IPS DF 4.7 (cell line): ENCODE measurements around the gene ARHGAP19.

Experiments
- DNase-seq: peaks from one replicate; pipeline ENCODE4 v3.0.0-alpha.2; 2013; ENCODE audit warnings: low spot score; ENCODE audit errors: extremely low read depth

Gene ARHGAP19

GRCh38 chr10:97229322-97230015 lies 63.0 kb downstream of the ARHGAP19 start:
- DNase-seq, result no peak

GRCh38 chr10:97228775-97229157 lies 63.7 kb downstream of the ARHGAP19 start:
- no peak for DNase-seq

- no peak for DNase-seq
Observed at GRCh38 chr10:97228130-97228774, 64.2 kb downstream of the ARHGAP19 start.

- DNase-seq, result no peak
Observed at GRCh38 chr10:97226398-97226797, 66.0 kb downstream of the ARHGAP19 start.

- no peak for DNase-seq
Observed at GRCh38 chr10:97224483-97225435, 67.7 kb downstream of the ARHGAP19 start.

- peak; percentile 41 for DNase-seq
Observed at GRCh38 chr10:97222326-97222961, 70.0 kb downstream of the ARHGAP19 start.

- DNase-seq, result no peak
Observed at GRCh38 chr10:97220355-97220754, 72.1 kb downstream of the ARHGAP19 start.

- no peak for DNase-seq
Observed at GRCh38 chr10:97217299-97217698, 75.1 kb downstream of the ARHGAP19 start.

GRCh38 chr10:97215619-97216260 lies 76.7 kb downstream of the ARHGAP19 start:
- DNase-seq, result no peak

- DNase-seq, result no peak
Observed at GRCh38 chr10:97213431-97213830, 79.0 kb downstream of the ARHGAP19 start.

- DNase-seq, result no peak
Observed at GRCh38 chr10:97211229-97211628, 81.2 kb downstream of the ARHGAP19 start.

- peak; percentile 80 for DNase-seq
Observed at GRCh38 chr10:97210543-97210960, 81.9 kb downstream of the ARHGAP19 start.

GRCh38 chr10:97207756-97208346 lies 84.6 kb downstream of the ARHGAP19 start:
- no peak for DNase-seq

GRCh38 chr10:97207131-97207530 lies 85.3 kb downstream of the ARHGAP19 start:
- no peak for DNase-seq

- no peak for DNase-seq
Observed at GRCh38 chr10:97204826-97205679, 87.4 kb downstream of the ARHGAP19 start.

- no peak for DNase-seq
Observed at GRCh38 chr10:97203220-97203619, 89.2 kb downstream of the ARHGAP19 start.

GRCh38 chr10:97200616-97201015 lies 91.8 kb downstream of the ARHGAP19 start:
- DNase-seq, result no peak

- no peak for DNase-seq
Observed at GRCh38 chr10:97199152-97199551, 93.3 kb downstream of the ARHGAP19 start.

- DNase-seq, result no peak
Observed at GRCh38 chr10:97197030-97197500, 95.4 kb downstream of the ARHGAP19 start.
